Nephron (organoid): Measurements from ENCODE around the gene CACNA1S.

Experiments used
- H3K27ac Mint-ChIP-seq, 3 experiments: 2 replicates each; pipeline ENCODE4 v1.8.0; 2020; ENCODE audit warnings: mixed read lengths in 3 of 3, mild to moderate bottlenecking in 2 of 3, moderate library complexity in 1 of 3
- H3K27me3 Mint-ChIP-seq: 2 replicates; pipeline ENCODE4 v1.8.0; 2021; ENCODE audit warnings: low read depth, mild to moderate bottlenecking, moderate library complexity, mixed read lengths
- H3K36me3 Mint-ChIP-seq: 2 replicates; pipeline ENCODE4 v1.8.0; 2020; ENCODE audit warnings: low read depth, mixed read lengths
- H3K4me1 Mint-ChIP-seq: 2 replicates; pipeline ENCODE4 v1.8.0; 2020; ENCODE audit warnings: mixed read lengths
- H3K4me3 Mint-ChIP-seq, 3 experiments: 2 replicates each; pipeline ENCODE4 v1.8.0; 2020; ENCODE audit warnings: mild to moderate bottlenecking in 3 of 3, mixed read lengths in 3 of 3, moderate library complexity in 2 of 3
- H3K9me3 Mint-ChIP-seq: 2 replicates; pipeline ENCODE4 v1.8.0; 2020; ENCODE audit warnings: mixed read lengths
- TF ChIP-seq, protein P1 (sequence below), 3 experiments: fragments of 200-600 bp; sonication (generic); IDR thresholded peaks; one replicate each; pipeline ENCODE4 v1.5.0; 2021; ENCODE audit warnings: antibody characterized with exemption in 3 of 3; ENCODE audit not compliant: unreplicated experiment in 3 of 3

The CACNA1S gene

DNA sequence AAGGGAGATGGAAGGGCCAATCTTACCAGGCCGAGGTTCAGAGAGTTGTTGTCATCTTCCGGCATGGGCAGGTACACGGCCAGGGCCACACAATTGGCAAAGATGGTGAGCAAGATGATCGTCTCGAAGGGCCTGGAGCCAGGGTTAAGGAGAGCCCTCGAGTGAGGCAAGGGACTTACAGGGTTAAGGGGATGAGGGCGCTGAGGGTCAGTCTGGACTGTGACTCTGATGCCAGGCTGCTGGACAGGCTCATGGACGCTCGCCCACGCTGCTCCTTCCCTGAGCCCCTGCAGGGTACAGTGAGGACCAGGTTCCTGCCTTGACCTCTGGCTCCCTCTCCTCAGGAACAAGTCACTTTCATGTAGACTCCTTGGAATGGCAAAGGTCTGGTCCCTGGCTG lies 2.1 kb downstream of the CACNA1S start:
- H3K27me3 Mint-ChIP-seq: peaks cover 23% of the 10 kb centered on the region
- H3K4me1 Mint-ChIP-seq: peaks cover 38% of the 10 kb centered on the region
- no peak overlapping the region for H3K27ac Mint-ChIP-seq
- TF ChIP-seq, protein P1, sequence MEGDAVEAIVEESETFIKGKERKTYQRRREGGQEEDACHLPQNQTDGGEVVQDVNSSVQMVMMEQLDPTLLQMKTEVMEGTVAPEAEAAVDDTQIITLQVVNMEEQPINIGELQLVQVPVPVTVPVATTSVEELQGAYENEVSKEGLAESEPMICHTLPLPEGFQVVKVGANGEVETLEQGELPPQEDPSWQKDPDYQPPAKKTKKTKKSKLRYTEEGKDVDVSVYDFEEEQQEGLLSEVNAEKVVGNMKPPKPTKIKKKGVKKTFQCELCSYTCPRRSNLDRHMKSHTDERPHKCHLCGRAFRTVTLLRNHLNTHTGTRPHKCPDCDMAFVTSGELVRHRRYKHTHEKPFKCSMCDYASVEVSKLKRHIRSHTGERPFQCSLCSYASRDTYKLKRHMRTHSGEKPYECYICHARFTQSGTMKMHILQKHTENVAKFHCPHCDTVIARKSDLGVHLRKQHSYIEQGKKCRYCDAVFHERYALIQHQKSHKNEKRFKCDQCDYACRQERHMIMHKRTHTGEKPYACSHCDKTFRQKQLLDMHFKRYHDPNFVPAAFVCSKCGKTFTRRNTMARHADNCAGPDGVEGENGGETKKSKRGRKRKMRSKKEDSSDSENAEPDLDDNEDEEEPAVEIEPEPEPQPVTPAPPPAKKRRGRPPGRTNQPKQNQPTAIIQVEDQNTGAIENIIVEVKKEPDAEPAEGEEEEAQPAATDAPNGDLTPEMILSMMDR (IDR thresholded peaks at IDR 0.05; ENCODE audit: unreplicated experiment in 3 of 3): no peak
- H3K4me3 Mint-ChIP-seq: peak overlapping the region in 2 of 3 experiments; percentile 70 to 84
- H3K9me3 Mint-ChIP-seq: no peaks in the 10 kb centered on the region
- H3K36me3 Mint-ChIP-seq: no peaks in the 10 kb centered on the region

DNA sequence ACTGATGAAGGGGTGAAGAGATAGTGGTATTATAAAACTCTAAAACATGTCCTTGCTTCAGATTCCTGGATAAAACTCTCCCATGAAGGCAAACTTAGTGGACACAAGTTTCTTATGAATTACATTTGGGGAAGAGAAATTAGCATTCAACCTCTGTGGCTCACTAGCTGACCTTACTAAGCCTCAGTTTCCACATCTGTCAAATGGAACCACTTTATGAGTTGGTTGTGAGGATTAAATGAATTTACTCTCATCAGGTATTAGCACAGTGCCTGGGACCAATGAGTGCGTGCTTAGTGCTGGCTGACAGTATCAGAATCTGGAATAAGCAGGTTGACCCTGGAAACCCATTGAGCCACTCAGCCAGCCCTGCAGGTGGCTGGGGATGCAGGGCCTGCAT lies 2.6 kb downstream of the CACNA1S start:
- Mint-ChIP-seq H3K36me3 (no peaks in the 10 kb centered on the region), H3K27me3 (peaks cover 18% of the 10 kb centered on the region), H3K4me1 (peaks cover 43% of the 10 kb centered on the region), H3K4me3 (peak overlapping the region in 2 of 3 experiments; percentile 68 to 84), H3K27ac (no peak overlapping the region), H3K9me3 (no peaks in the 10 kb centered on the region)
- TF ChIP-seq, protein P1 (IDR thresholded peaks at IDR 0.05; ENCODE audit: unreplicated experiment in 3 of 3): no peak

- TF ChIP-seq, protein P1 (IDR thresholded peaks at IDR 0.05; ENCODE audit: unreplicated experiment in 3 of 3): no peak
- peak overlapping the region in 1 of 3 experiments; percentile 55 for H3K27ac Mint-ChIP-seq
- H3K4me3 Mint-ChIP-seq: peak overlapping the region in 2 of 3 experiments; percentile 33 to 64
- no peaks in the 10 kb centered on the region for H3K9me3 Mint-ChIP-seq
- peaks cover 8% of the 10 kb centered on the region for H3K27me3 Mint-ChIP-seq
- peaks cover 46% of the 10 kb centered on the region for H3K4me1 Mint-ChIP-seq
- H3K36me3 Mint-ChIP-seq: no peaks in the 10 kb centered on the region
Measured at GRCh38 chr1:201108614-201109013, 3.6 kb downstream of the CACNA1S start.

- TF ChIP-seq, protein P1 (IDR thresholded peaks at IDR 0.05; ENCODE audit: unreplicated experiment in 3 of 3): no peak
- Mint-ChIP-seq H3K4me1 (peaks cover 53% of the 10 kb centered on the region), H3K9me3 (no peaks in the 10 kb centered on the region)
Measured at GRCh38 chr1:201105688-201106087, 6.5 kb downstream of the CACNA1S start.

DNA sequence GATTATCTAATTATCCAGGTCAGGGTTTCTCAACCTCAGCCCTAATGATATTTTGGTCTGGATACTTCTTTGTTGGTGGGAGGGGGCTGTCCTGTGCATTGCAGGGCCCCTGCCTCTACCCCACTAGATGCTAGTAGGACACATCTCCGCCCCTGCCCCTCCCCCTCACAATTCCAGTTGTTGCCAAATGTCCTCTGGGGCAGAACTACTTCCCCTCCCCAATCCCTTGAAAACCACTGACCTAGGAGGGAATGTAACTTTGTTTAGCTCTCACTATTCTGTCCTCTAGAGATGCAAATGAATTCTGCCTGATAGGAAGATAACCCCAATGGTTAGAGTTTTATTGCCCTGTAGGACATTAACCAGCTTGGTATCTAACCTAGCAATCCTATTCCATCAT lies 8.1 kb downstream of the CACNA1S start:
- TF ChIP-seq, protein P1 (IDR thresholded peaks at IDR 0.05; ENCODE audit: unreplicated experiment in 3 of 3): no peak
- Mint-ChIP-seq H3K4me1 (peaks cover 55% of the 10 kb centered on the region), H3K27ac (peak overlapping the region in 1 of 3 experiments; percentile 3), H3K27me3 (peaks cover 5% of the 10 kb centered on the region), H3K4me3 (no peak overlapping the region), H3K9me3 (no peaks in the 10 kb centered on the region), H3K36me3 (no peaks in the 10 kb centered on the region)

More at GRCh38 chr1:201105688-201106087, 6.5 kb downstream of the CACNA1S start:
- H3K4me3 Mint-ChIP-seq: peak overlapping the region in 1 of 3 experiments; percentile 45
- H3K27me3 Mint-ChIP-seq: no peaks in the 10 kb centered on the region
- H3K27ac Mint-ChIP-seq: no peak overlapping the region
- no peaks in the 10 kb centered on the region for H3K36me3 Mint-ChIP-seq

GRCh38 chr1:201103666-201104065 lies 8.6 kb downstream of the CACNA1S start:
- H3K9me3 Mint-ChIP-seq: no peaks in the 10 kb centered on the region
- TF ChIP-seq, protein P1 (IDR thresholded peaks at IDR 0.05; ENCODE audit: unreplicated experiment in 3 of 3): no peak
- peaks cover 5% of the 10 kb centered on the region for H3K27me3 Mint-ChIP-seq
- H3K4me1 Mint-ChIP-seq: peaks cover 60% of the 10 kb centered on the region
- peak overlapping the region in 1 of 3 experiments; percentile 17 for H3K4me3 Mint-ChIP-seq
- H3K27ac Mint-ChIP-seq: no peak overlapping the region
- H3K36me3 Mint-ChIP-seq: no peaks in the 10 kb centered on the region
